HG03135 (cell line): Measurements from ENCODE around the gene KCTD17.

Experiments used
- ATAC-seq: cut with Tn5 transposase; IDR thresholded peaks from one replicate; pipeline ENCODE4 v1.9.1; 2021; ENCODE audit warnings: mild to moderate bottlenecking, moderate library complexity; ENCODE audit not compliant: unreplicated experiment

KCTD17 gene

DNA sequence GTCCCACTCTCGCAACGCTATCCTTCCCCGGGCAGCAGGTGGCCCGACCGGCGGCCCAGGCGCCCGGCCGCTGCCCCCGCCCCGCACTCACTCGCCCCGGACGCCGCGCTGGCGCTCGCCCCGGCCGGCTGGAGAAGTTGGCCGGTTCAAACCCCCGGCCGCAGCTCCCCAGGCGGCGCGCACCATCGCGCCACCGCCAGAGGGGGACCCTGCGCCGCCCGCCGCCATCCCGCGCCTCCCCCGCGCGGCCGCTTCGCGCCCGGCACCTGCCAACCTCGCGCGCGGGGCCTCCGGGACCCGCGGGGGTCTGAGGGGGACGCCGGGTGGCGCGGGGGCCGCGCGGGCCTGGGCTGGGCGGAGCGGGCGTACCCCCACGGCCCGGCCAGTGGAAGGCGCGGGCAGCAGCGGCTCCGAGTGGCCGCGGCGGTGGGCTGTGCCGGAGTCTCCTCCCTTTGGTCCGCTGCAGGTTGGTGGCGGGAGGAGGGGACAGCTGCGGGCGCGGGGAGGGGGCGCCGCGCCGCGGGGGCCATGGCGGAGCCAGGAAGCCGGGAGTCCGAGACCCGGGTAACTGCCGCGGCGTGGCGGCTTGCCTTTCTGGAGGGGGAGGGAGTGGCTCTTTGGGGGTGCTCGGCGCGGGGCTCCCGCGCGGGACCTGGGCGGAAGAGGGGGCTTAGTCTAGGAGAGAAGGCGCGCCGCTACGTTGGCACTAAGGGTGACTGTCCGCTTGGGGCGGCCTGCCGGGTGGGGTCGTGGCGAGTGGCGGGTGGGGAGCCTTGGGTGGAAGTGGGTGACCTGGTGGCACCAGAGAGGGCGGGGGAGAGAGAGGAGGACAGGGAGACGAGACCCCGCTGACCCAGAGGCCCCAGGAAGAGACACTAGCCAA, 32.0 kb upstream of the KCTD17 start, which contains the start of the genes MPST and TST:
TSS of gene MPST (plus strand) at position 434 of the 883 bp plus-strand sequence. CDS start at position 529, 95 bp downstream.
TSS of gene TST (minus strand) at position 139 of the 883 bp plus-strand sequence. CDS start 715 bp downstream, outside the sequence.
- peak; percentile 63 for ATAC-seq

- no peak for ATAC-seq
Observed at GRCh38 chr22:37020192-37020479, 31.4 kb upstream of the KCTD17 start.

- ATAC-seq: no peak
Observed at GRCh38 chr22:37021041-37021440, 30.5 kb upstream of the KCTD17 start.

DNA sequence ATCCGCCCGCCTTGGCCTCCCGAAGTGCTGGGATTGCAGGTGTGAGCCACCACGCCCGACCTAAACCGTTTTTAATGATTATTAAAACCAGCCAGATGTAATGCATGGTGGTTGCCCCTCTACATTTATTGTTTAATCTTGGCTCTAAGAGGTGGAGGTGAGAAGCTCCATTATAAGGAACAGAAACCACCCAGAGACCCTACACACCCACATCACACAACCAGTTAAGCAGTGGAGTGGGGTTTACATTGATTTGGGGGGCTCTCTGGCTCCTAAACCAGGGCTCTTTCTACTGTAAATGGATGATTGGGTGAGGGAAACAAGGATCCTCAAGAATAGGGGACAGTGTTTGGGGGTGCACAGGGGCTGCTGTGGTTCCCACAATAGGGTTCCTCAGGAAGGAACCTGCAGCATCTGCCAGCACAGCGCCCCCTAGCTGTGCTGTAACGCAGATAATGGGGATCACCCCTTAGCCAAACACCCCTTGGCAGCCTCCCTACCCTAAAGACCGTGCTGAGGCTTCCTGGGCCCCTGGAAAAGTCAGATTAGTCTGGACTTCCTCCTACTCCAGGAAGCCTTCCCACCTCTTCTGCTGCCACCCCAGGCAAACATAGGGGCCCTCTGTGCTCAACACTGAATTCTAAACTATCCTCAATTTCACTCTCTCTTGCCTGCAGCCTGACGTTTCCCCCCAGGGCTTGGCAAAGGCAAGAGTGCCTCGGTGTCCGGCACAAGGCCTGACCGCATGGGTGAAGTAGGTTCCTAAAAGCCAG, 29.6 kb upstream of the KCTD17 start:
- no peak for ATAC-seq

- ATAC-seq: no peak
Observed at GRCh38 chr22:37022483-37023337, 28.8 kb upstream of the KCTD17 start.

DNA sequence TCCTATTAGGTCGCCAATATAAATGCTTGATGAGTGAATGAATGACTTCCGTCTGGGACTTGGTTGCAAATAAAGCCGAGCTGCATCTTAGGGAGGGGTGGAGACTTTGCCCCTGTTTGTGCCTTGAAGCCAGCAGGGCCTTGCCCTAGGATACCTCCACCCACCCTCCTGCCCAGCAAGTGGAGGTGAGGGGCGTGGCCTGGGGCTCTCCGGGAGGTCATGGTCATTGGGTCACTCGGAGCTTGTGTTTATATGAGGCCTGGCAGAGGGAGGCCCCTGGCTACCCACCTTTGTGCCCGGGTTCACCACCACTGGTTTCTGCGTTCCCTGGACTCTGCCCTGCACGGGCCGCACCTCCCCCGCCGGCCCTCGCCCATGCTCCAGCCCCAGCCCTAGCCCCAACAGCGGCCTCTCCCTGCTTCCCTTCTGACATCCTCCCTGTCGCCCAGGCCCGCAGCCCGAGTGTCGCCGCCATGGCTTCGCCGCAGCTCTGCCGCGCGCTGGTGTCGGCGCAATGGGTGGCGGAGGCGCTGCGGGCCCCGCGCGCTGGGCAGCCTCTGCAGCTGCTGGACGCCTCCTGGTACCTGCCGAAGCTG, 27.7 kb upstream of the KCTD17 start:
- no peak for ATAC-seq

GRCh38 chr22:37024339-37025157, 27.0 kb upstream of the KCTD17 start:
- no peak for ATAC-seq

- no peak for ATAC-seq
Observed at GRCh38 chr22:37025500-37026070, 26.0 kb upstream of the KCTD17 start.

DNA sequence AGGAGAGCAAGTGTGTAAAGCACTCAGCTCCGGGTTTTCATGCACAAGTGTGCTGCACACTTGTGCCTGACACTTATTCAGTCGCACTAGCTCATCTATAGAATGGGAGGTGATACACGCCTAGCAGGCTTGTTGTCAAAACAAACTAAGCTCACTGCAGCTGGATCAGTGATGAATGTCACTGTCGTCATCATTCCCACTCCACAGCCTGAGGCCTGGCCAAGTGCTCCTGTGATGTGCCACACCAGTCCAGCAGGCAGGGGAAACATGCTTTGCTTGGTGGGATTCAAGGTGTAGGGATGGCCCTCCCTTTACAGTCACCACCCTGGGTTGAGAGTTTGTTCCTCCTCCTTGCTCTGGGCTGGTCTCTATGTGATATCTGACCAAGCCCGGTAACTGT, 25.2 kb upstream of the KCTD17 start:
- ATAC-seq: no peak

- ATAC-seq: no peak
Observed at GRCh38 chr22:37027556-37027955, 24.0 kb upstream of the KCTD17 start.

DNA sequence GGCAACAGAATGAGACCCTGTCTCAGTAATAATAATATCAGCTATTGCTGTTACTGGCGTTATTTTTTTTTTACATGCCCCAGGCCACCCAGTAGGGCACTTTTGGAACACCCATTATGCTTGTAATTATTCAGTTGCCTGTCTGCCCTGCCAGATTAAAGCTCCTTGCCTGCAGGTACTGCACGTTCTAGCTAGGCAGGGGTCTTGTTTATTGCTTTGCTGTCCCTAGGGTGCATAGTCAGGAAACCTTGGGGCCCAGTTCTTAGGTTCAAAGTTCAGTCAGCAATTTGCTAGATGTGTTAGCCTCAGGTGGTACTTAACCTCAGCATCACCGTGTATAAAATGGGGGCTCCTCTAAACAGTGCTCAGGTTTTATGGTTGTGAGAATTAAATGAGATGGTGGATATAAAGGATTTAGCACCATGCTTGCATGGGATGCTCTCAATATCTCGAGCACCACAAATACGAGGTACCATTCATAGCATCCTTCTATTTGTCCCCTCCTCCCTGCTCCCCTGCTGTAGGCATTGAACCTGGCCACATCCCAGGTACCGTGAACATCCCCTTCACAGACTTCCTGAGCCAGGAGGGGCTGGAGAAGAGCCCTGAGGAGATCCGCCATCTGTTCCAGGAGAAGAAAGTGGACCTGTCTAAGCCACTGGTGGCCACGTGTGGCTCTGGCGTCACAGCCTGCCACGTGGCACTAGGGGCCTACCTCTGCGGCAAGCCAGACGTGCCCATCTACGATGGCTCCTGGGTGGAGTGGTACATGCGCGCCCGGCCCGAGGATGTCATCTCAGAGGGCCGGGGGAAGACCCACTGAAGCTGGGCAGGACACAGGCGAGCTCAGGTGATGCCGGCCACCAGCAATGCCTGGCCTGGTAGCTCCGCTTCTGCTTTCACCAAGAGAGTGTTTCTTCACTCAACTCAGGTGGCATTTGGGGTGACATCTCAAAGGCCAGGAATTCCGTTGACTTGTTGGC, 22.6 kb upstream of the KCTD17 start:
- no peak for ATAC-seq

DNA sequence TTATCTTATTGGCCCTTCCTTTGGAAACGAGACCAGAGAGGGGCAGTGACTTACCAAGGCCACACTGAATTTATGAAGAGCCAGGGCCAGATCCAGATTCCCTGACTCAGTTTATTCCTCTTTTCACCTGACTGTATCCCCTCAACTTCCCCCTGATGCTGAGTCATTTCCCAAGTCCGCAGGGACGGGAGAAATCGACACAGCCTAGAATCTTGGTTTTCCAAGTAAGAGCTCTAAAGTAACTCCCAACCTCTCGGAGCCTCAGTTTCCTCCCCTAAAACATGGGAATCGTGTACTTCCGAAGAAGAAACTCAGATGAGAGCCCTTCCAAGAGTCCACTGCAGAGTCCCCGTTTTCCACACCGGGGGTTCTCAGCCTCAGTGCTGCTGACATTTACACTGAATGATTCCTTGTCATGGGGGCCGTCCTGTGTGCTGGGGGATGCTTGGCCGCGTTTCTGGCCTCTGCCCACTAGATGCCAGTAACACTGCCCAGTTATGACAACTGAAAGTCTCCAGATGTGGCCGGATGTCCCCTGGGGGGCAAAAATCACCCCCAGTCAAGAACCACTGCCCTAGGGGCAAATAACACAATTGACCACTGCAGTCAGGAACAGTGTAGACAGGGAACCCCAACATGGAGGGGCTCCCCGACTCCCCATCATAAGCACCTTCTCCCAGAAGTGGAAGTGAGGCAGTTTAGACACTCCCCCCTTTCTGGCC, 20.8 kb upstream of the KCTD17 start:
- ATAC-seq: no peak

DNA sequence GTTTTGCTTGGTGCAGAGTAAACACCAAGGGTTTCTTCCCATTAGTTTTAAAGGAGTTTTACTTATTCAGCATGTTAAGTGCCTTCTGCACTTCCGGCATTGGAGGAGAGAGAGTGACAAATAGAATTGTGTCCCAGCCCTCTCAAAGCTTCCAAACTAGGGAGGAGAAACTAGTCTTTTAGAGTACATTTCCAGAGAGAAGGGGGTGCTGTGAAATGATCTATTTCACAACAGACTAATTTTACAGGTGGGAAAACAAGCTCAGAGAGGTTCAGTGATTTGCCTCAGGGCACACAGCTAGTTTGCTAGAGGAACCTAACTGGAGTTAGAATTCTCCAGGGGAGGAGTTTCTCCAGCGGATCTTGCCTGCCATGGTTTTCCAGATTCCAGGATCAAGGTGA, 19.4 kb upstream of the KCTD17 start:
- no peak for ATAC-seq

GRCh38 chr22:37032535-37033460, 18.7 kb upstream of the KCTD17 start:
- ATAC-seq: no peak

DNA sequence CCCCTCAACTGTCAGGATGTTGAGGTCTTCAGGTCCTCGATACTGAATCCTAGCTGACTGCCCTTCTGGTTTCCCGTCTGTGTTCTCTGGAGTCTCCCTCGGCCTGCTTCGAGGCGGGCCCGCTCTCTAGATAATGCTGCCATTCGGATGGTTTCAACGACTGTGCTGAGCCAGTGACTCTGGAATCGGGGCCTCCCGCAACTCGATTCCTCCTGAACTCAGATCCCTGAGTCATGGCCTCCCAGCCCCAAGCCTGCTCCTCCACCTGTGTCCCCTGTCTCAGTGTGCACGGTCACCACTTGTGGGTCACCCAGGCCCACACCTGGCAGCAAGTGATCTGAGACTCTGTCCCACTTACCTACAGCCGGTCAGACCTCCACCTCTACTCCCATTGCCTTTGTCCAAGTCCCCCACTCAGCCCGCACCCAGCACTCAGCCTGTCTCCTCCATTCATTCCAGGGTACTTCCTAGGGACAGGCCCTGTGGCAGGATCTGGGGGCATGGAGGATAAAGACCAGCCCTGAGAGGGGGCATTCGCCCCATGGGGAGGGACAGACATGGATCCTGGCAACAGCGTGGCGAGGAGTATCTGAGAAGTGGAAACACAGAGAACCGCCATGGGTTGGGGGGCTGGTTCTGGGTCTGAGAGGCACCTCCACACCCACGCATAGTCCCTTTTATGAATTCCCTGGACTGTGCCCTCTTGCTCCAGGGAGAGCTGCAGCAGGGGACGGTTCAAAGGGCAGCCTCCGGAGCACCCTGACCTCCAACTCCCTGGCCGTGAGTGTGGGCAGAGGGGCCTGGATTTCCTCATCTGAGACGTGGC, 17.7 kb upstream of the KCTD17 start:
- ATAC-seq: no peak
